ENCODE measurements around the gene MAIP1.

The MAIP1 gene

DNA sequence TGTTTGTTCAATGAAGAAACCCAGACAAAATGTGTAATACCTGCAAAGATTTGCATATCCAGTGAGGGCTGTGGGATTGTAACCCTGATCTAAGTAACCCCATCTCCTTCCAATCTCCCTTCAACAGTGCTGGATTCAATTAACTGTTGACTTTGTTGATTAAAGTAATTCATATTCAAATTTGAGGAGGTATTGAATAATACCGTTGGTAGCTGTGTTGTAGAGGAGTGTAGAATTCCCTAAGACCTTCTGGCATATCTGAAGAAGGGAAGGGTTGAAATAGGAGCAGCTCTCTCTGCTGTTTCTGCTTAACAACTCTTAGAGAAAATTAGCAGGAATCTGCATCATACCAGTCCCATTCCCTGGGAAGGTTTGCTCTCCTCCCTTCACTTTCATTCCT lies 28.2 kb downstream of the MAIP1 start:
- TF ChIP-seq EZH2phosphoT487 (IDR thresholded peaks at IDR 0.05; ENCODE audit: borderline replicate concordance, low read length): no peak
- no peak for TF ChIP-seq CTCF (IDR thresholded peaks at IDR 0.05; ENCODE audit: low read depth, low read length, poor library complexity, severe bottlenecking)
- no peak overlapping the region for H3K4me3 ChIP-seq (ENCODE audit: low read length)
- peaks cover 5% of the 10 kb centered on the region for H3K27me3 ChIP-seq (ENCODE audit: control insufficient read depth, low read length)
- 0 out of 2 replicates have a peak, but pooled peaks cover 5% of the 10 kb centered on the region for H3K4me1 ChIP-seq (ENCODE audit: control insufficient read depth, low read length)
- H3K9me3 ChIP-seq (ENCODE audit: control insufficient read depth, insufficient read depth, low read length): no peaks in the 10 kb centered on the region
- no peaks in the 10 kb centered on the region for H3K9me2 ChIP-seq (replicated peaks; ENCODE audit: control insufficient read depth, low read length)
- no peaks in the 10 kb centered on the region for H4K20me1 ChIP-seq (ENCODE audit: control insufficient read depth, insufficient read depth, low read depth, low read length)
- H3F3A ChIP-seq (ENCODE audit: control insufficient read depth, insufficient read depth): no peaks in the 10 kb centered on the region
- no peak overlapping the region for H3K4me2 ChIP-seq (ENCODE audit: low read length)
- H3K27ac ChIP-seq (ENCODE audit: low read depth, low read length): no peak overlapping the region
- no peaks in the 10 kb centered on the region for H3K36me3 ChIP-seq (ENCODE audit: control insufficient read depth, low read length)
- H3K79me2 ChIP-seq (ENCODE audit: control insufficient read depth, low read length): no peaks in the 10 kb centered on the region

- Histone ChIP-seq H3K4me3 (ENCODE audit: low read length) (no peak overlapping the region), H3K9me2 (replicated peaks; ENCODE audit: control insufficient read depth, low read length) (no peaks in the 10 kb centered on the region), H3K27me3 (ENCODE audit: control insufficient read depth, low read length) (peaks cover 5% of the 10 kb centered on the region), H4K20me1 (ENCODE audit: control insufficient read depth, insufficient read depth, low read depth, low read length) (no peaks in the 10 kb centered on the region), H3F3A (ENCODE audit: control insufficient read depth, insufficient read depth) (no peaks in the 10 kb centered on the region), H3K27ac (ENCODE audit: low read depth, low read length) (no peak overlapping the region), H3K4me1 (ENCODE audit: control insufficient read depth, low read length) (0 out of 2 replicates have a peak, but pooled peaks cover 5% of the 10 kb centered on the region), H3K4me2 (ENCODE audit: low read length) (no peak overlapping the region), H3K9me3 (ENCODE audit: control insufficient read depth, insufficient read depth, low read length) (no peaks in the 10 kb centered on the region), H3K36me3 (ENCODE audit: control insufficient read depth, low read length) (no peaks in the 10 kb centered on the region), H3K79me2 (ENCODE audit: control insufficient read depth, low read length) (no peaks in the 10 kb centered on the region)
- no peak for TF ChIP-seq EZH2phosphoT487 (IDR thresholded peaks at IDR 0.05; ENCODE audit: borderline replicate concordance, low read length)
- TF ChIP-seq CTCF (IDR thresholded peaks at IDR 0.05; ENCODE audit: low read depth, low read length, poor library complexity, severe bottlenecking): no peak
These were observed 28.8 kb downstream of the MAIP1 start for GRCh38 chr2:199984159-199984558.

GRCh38 chr2:199984755-199985154 lies 29.4 kb downstream of the MAIP1 start:
- no peaks in the 10 kb centered on the region for H3K9me2 ChIP-seq (replicated peaks; ENCODE audit: control insufficient read depth, low read length)
- no peak overlapping the region for H3K4me2 ChIP-seq (ENCODE audit: low read length)
- H3K4me1 ChIP-seq (ENCODE audit: control insufficient read depth, low read length): 0 out of 2 replicates have a peak, but pooled peaks cover 5% of the 10 kb centered on the region
- H3K27ac ChIP-seq (ENCODE audit: low read depth, low read length): no peak overlapping the region
- no peak for TF ChIP-seq CTCF (IDR thresholded peaks at IDR 0.05; ENCODE audit: low read depth, low read length, poor library complexity, severe bottlenecking)
- TF ChIP-seq EZH2phosphoT487 (IDR thresholded peaks at IDR 0.05; ENCODE audit: borderline replicate concordance, low read length): no peak
- H3K4me3 ChIP-seq (ENCODE audit: low read length): no peak overlapping the region
- H4K20me1 ChIP-seq (ENCODE audit: control insufficient read depth, insufficient read depth, low read depth, low read length): no peaks in the 10 kb centered on the region
- no peaks in the 10 kb centered on the region for H3K36me3 ChIP-seq (ENCODE audit: control insufficient read depth, low read length)
- no peaks in the 10 kb centered on the region for H3K9me3 ChIP-seq (ENCODE audit: control insufficient read depth, insufficient read depth, low read length)
- H3K79me2 ChIP-seq (ENCODE audit: control insufficient read depth, low read length): no peaks in the 10 kb centered on the region
- no peaks in the 10 kb centered on the region for H3F3A ChIP-seq (ENCODE audit: control insufficient read depth, insufficient read depth)
- H3K27me3 ChIP-seq (ENCODE audit: control insufficient read depth, low read length): peaks cover 5% of the 10 kb centered on the region; the same call in 1 of the 2 replicates
